Spleen (tissue), 11 donors: ENCODE results near the gene PTPRK. TPM values are rescaled to one million over a fixed set of nuclear protein-coding genes. Genes with fewer than 3 reads are reported as not detected.

Experiments used
- DNase-seq: peaks from one replicate; pipeline ENCODE4 v3.0.0-alpha.2; 2020
- H3K27ac ChIP-seq, 8 donors: fragments of 200-600 bp; sonication (generic) in 7 of 8; 1 replicate in 4 of 8; 2 replicates in 4 of 8; pipeline versions ENCODE4 v1.5.0 to v1.8.0; 2016 to 2021; ENCODE audit warnings: inconsistent platforms in 4 of 8, mild to moderate bottlenecking in 4 of 8, moderate library complexity in 1 of 8
- H3K27me3 ChIP-seq, 7 donors: fragments of 200-600 bp; sonication (generic) in 6 of 7; replicated peaks in 1 of 7; 1 replicate in 4 of 7; 2 replicates in 3 of 7; pipeline versions ENCODE4 v1.5.0 to v1.8.0; 2016 to 2021; ENCODE audit warnings: inconsistent platforms in 3 of 7, mild to moderate bottlenecking in 1 of 7
- H3K36me3 ChIP-seq, 6 donors: fragments of 200-600 bp; sonication (generic) in 5 of 6; 1 replicate in 4 of 6; 2 replicates in 2 of 6; pipeline versions ENCODE4 v1.5.0 to v1.8.0; 2016 to 2021; ENCODE audit warnings: inconsistent platforms in 2 of 6
- H3K4me1 ChIP-seq, 6 donors: fragments of 200-600 bp; sonication (generic) in 5 of 6; 1 replicate in 3 of 6; 2 replicates in 3 of 6; pipeline versions ENCODE4 v1.5.0 to v1.8.0; 2016 to 2021; ENCODE audit warnings: inconsistent platforms in 3 of 6
- H3K4me3 ChIP-seq, 8 donors: fragments of 200-600 bp; sonication (generic) in 7 of 8; 1 replicate in 4 of 8; 2 replicates in 4 of 8; pipeline versions ENCODE4 v1.5.0 to v1.8.0; 2016 to 2021; ENCODE audit warnings: inconsistent platforms in 4 of 8, mild to moderate bottlenecking in 4 of 8, moderate library complexity in 2 of 8
- H3K9me3 ChIP-seq, 8 donors: fragments of 200-600 bp; sonication (generic) in 7 of 8; 1 replicate in 4 of 8; 2 replicates in 4 of 8; pipeline versions ENCODE4 v1.5.0 to v1.8.0; 2016 to 2021; ENCODE audit warnings: inconsistent platforms in 4 of 8
- POLR2A ChIP-seq, 3 donors: fragments of 450-650 bp; IDR thresholded peaks; one replicate each; pipeline ENCODE4 v1.5.1; 2017; ENCODE audit warnings: antibody characterized with exemption in 3 of 3, mild to moderate bottlenecking in 1 of 3
- POLR2AphosphoS5 ChIP-seq, 3 donors: sonication (generic); formaldehyde crosslinking; IDR thresholded peaks; one replicate each; pipeline ENCODE4 v1.5.1; 2017; ENCODE audit warnings: antibody characterized with exemption in 3 of 3
- WGBS, 5 donors: extraction: QIAGEN DNeasy Blood & Tissue Kit in 3 of 5; methylation state at CpG; one replicate each; pipeline versions ENCODE4 v1.1.5 to v1.1.7; 2013 to 2018; 5-methylcytosine and 5-hydroxymethylcytosine counted together
- intact Hi-C: fragments of 100-400 bp; cut with DNase I; formaldehyde crosslinking; loops from one replicate; pipeline ENCODE4 v1.15.0; 2023; ENCODE audit warnings: low total_unique reads
- polyA plus RNA-seq, 3 donors: library from polyadenylated mRNA; stranded (reverse); fragments of 200-250 nt; gene quantifications; one replicate each; pipeline ENCODE4 v1.2.1, GENCODE V29; 2013
- total RNA-seq, 7 donors: library from RNA; depleted of rRNA in 3 of 7; stranded (reverse); fragments of >200 nt in 3 of 7; fragmentation: NEBNext Ultra II Directional in 4 of 7; extraction: Animal tissue kit (Norgen Biotek cat#: 25700) in 4 of 7; gene quantifications; one replicate each; pipeline versions ENCODE4 v1.1.0 to v1.2.1, GENCODE V29; 2016 to 2021
- TF ChIP-seq, protein P1 (sequence below), 11 experiments: fragments of 200-600 bp in 7 of 11; fragments of 450-650 bp in 4 of 11; sonication (generic) in 4 of 11; IDR thresholded peaks in 8 of 11; conservative IDR thresholded peaks in 3 of 11; 1 replicate in 7 of 11; 2 replicates in 4 of 11; pipeline versions ENCODE4 v1.4.0 to v1.8.0; 2016 to 2021; ENCODE audit warnings: antibody characterized with exemption in 11 of 11, inconsistent platforms in 4 of 11, mild to moderate bottlenecking in 1 of 11
- donor health status: healthy with polysubstance abuse.
- donor health status: DM: no; HTN: no; CAD: no; lungs with moderate emphysema.
- donor health status: DM: no; HTN: no; CAD: no.
- donor health status: Bipolar disorder and iron deficiency.
- donor health status: healthy.
- donor health status: DM: no; HTN: no; CAD: no.
- donor health status: DM: yes; HTN: yes; CAD: no.

PTPRK gene
- total and polyA plus RNA-seq, 10 donors: 3.3 to 67.8 (median 34.0) TPM

DNA sequence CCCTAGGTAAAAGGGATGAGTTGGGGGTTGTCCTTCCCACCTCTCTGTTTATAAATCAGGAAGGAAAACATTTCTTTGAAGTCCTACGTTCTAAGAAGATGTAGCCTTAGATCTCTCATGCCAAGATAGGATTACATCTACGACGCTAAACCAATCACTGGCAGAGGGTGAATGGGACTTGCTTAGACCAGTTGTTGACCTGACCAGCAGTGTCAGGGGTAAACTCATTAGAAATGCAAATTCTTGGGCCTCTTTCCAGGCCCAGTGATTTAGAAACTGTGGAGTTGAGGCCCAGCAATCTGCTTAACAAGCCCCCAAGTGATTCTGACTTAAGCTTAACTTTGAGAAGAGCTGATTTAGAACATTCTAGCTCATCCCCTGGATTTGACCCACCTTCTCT lies 472.4 kb downstream of the PTPRK start:
- no peak for TF ChIP-seq POLR2A (IDR thresholded peaks at IDR 0.05)
- TF ChIP-seq, protein P1, sequence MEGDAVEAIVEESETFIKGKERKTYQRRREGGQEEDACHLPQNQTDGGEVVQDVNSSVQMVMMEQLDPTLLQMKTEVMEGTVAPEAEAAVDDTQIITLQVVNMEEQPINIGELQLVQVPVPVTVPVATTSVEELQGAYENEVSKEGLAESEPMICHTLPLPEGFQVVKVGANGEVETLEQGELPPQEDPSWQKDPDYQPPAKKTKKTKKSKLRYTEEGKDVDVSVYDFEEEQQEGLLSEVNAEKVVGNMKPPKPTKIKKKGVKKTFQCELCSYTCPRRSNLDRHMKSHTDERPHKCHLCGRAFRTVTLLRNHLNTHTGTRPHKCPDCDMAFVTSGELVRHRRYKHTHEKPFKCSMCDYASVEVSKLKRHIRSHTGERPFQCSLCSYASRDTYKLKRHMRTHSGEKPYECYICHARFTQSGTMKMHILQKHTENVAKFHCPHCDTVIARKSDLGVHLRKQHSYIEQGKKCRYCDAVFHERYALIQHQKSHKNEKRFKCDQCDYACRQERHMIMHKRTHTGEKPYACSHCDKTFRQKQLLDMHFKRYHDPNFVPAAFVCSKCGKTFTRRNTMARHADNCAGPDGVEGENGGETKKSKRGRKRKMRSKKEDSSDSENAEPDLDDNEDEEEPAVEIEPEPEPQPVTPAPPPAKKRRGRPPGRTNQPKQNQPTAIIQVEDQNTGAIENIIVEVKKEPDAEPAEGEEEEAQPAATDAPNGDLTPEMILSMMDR (IDR thresholded peaks at IDR 0.05 in 8 of 11, conservative IDR thresholded peaks at IDR 0.05 in 3 of 11): no peak
- no peak for TF ChIP-seq POLR2AphosphoS5 (IDR thresholded peaks at IDR 0.05)
- no peak for DNase-seq
- WGBS, 5 donors: 87 to 95% (median 92%) methylated on average over 3 of the region's 3 CpGs
- intact Hi-C loops: no loop called here
- Histone ChIP-seq H3K27me3 (no peaks in the 10 kb centered on the region), H3K4me3 (no peak overlapping the region), H3K27ac (no peak overlapping the region), H3K9me3 (no peaks in the 10 kb centered on the region), H3K36me3 (no peaks in the 10 kb centered on the region), H3K4me1 (no peaks in the 10 kb centered on the region)

DNA sequence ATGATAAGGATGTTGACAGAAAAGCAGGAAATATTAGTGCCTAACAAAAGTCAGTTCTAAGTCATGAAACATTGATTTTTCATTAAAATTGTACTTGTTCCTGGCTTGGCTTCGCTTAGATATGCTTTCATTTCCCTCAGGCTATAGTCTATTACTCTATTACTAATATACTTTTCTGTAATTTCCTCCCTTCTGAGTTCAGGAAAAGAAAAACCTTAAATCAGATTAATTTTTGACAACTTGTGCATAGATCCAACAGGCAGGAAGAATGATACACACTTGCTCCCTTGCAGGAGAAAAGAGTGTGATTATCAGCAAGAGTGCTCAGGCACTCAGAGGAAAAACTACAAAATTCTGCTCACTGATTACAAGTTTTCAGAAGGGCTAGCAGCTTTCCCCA lies 474.4 kb downstream of the PTPRK start:
- DNase-seq: no peak
- TF ChIP-seq, protein P1 (IDR thresholded peaks at IDR 0.05 in 8 of 11, conservative IDR thresholded peaks at IDR 0.05 in 3 of 11): no peak
- TF ChIP-seq POLR2AphosphoS5 (IDR thresholded peaks at IDR 0.05): no peak
- no peak for TF ChIP-seq POLR2A (IDR thresholded peaks at IDR 0.05)
- intact Hi-C loops: no loop called here
- Histone ChIP-seq H3K27ac (no peak overlapping the region), H3K4me1 (no peaks in the 10 kb centered on the region), H3K4me3 (no peak overlapping the region), H3K9me3 (peaks cover 0 to 3% (median 0%) of the 10 kb centered on the region in 8 donors), H3K27me3 (no peaks in the 10 kb centered on the region), H3K36me3 (no peaks in the 10 kb centered on the region)
- 35 to 58% (median 41%) methylated on average over 1 of the region's 1 CpG for WGBS, 5 donors

DNA sequence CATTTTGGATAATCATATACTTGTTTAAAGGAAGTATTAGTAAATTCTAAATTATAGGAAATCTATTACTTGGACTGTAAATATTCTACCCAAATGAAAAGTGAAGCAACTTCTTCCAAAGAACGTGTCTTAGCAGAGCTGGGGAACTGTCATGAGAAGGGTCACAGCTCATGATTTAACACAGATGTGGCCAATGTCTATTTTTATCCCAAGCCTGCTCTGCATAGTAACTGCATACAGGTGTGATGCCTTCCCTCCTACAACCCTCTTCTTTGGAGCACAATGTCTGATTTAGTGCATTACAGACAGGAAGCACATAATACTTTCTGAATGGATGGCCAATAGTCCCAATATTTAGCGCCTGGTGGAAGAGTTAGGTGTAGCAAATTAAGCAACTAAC lies 480.9 kb downstream of the PTPRK start:
- intact Hi-C loops: no loop called here
- no peak overlapping the region for H3K27ac ChIP-seq
- no peaks in the 10 kb centered on the region for H3K27me3 ChIP-seq
- no peaks in the 10 kb centered on the region for H3K4me1 ChIP-seq
- DNase-seq: no peak
- H3K9me3 ChIP-seq: peaks cover 0 to 3% (median 0%) of the 10 kb centered on the region in 8 donors
- 75 to 83% (median 80%) methylated on average over 2 of the region's 2 CpGs for WGBS, 5 donors
- no peaks in the 10 kb centered on the region for H3K36me3 ChIP-seq
- no peak overlapping the region for H3K4me3 ChIP-seq
- TF ChIP-seq, protein P1 (IDR thresholded peaks at IDR 0.05 in 8 of 11, conservative IDR thresholded peaks at IDR 0.05 in 3 of 11): no peak
- TF ChIP-seq POLR2A (IDR thresholded peaks at IDR 0.05) (no peak), POLR2AphosphoS5 (IDR thresholded peaks at IDR 0.05) (no peak)

DNA sequence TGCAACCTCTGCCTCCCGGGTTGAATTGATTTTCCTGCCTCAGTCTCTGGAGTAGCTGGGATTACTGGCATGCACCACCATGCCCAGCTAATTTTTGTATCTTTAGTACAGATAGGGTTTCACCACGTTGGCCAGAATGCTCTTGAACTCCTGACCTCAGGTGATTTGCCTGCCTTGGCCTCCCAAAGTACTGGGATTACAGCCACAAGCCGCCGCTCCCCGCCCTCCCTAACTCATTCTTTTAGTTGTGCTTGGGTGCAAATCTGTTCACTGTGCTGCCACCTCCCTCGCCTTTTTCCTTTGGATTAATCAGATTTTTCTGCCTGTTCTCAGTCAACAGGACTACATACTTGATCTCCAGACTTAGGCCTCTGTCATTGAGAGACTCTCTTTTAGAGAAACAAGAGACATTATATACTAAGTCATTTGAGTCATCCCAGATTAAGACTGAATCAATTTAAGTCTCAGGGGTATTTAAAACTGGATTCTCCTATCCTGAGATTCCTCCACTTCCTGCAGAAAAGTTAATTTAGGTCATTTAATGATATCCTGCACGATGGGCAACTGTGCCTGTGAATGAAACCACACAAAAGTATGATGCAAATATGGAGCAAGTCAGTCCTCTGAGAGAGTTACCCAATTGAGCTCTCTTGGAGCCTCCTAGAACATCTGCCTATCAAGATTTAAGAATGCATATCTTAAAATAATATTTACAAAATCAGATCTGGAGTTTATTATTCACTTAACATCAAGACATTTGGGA lies 483.4 kb downstream of the PTPRK start:
- TF ChIP-seq POLR2AphosphoS5 (IDR thresholded peaks at IDR 0.05) (no peak), POLR2A (IDR thresholded peaks at IDR 0.05) (no peak)
- TF ChIP-seq, protein P1 (IDR thresholded peaks at IDR 0.05 in 8 of 11, conservative IDR thresholded peaks at IDR 0.05 in 3 of 11): no peak
- whole genome bisulfite sequencing, 5 donors: 81 to 91% (median 83%) methylated on average over 7 of the region's 7 CpGs
- H3K4me1 ChIP-seq: no peaks in the 10 kb centered on the region
- H3K27me3 ChIP-seq: no peaks in the 10 kb centered on the region
- H3K4me3 ChIP-seq: no peak overlapping the region
- DNase-seq: no peak
- no peaks in the 10 kb centered on the region for H3K9me3 ChIP-seq
- no peaks in the 10 kb centered on the region for H3K36me3 ChIP-seq
- intact Hi-C loops: no loop called here
- no peak overlapping the region for H3K27ac ChIP-seq
